Activated CD4-positive, alpha-beta T cell treated with anti-CD3 and anti-CD28 coated beads, Interleukin-10, Interleukin-2, amounts not matched to agents 100 ng/mL and 50 ng/mL, durations not matched to agents 16 hours and 8 hours (primary cell): ENCODE data around the gene CSNK1G1.
A peak's percentile ranks its signal among the peaks of the same experiment; 100 is the strongest.

ENCODE experiments used
- DNase-seq: peaks from one replicate; pipeline ENCODE4 v3.0.0-alpha.2; 2020

The CSNK1G1 gene

GRCh38 chr15:64151727-64152506 is 204.1 kb downstream of the CSNK1G1 start, which contains the start of gene SNX22:
TSS of gene SNX22 (plus strand) at chr15:64151731. CDS start at chr15:64151776, 45 bp downstream.
- DNase-seq = no peak

- no peak for DNase-seq
These were observed 205.9 kb downstream of the CSNK1G1 start for GRCh38 chr15:64149893-64150578.

GRCh38 chr15:64149424-64149823 is 206.5 kb downstream of the CSNK1G1 start:
- peak; percentile 57 for DNase-seq

- no peak for DNase-seq
These were observed 207.4 kb downstream of the CSNK1G1 start for GRCh38 chr15:64148581-64148980.

GRCh38 chr15:64148168-64148567 is 207.8 kb downstream of the CSNK1G1 start:
- DNase-seq = no peak

- no peak for DNase-seq
These were observed 208.9 kb downstream of the CSNK1G1 start for GRCh38 chr15:64146885-64147681.

- DNase-seq = no peak
These were observed 209.5 kb downstream of the CSNK1G1 start for GRCh38 chr15:64146520-64146884.

GRCh38 chr15:64146041-64146440 is 209.9 kb downstream of the CSNK1G1 start:
- DNase-seq = no peak

- no peak for DNase-seq
These were observed 211.2 kb downstream of the CSNK1G1 start for GRCh38 chr15:64144565-64145281.

- no peak for DNase-seq
These were observed 211.8 kb downstream of the CSNK1G1 start for GRCh38 chr15:64144192-64144564.

- DNase-seq = no peak
These were observed 212.7 kb downstream of the CSNK1G1 start for GRCh38 chr15:64143276-64143675.

- no peak for DNase-seq
These were observed 214.0 kb downstream of the CSNK1G1 start for GRCh38 chr15:64141798-64142512.

- no peak for DNase-seq
These were observed 217.5 kb downstream of the CSNK1G1 start for GRCh38 chr15:64138331-64138941.

GRCh38 chr15:64137226-64137833 is 218.6 kb downstream of the CSNK1G1 start:
- DNase-seq = no peak

GRCh38 chr15:64136347-64136746 is 219.6 kb downstream of the CSNK1G1 start:
- DNase-seq = no peak

- no peak for DNase-seq
These were observed 221.6 kb downstream of the CSNK1G1 start for GRCh38 chr15:64134345-64134829.

- no peak for DNase-seq
These were observed 222.2 kb downstream of the CSNK1G1 start for GRCh38 chr15:64133623-64134344.

- no peak for DNase-seq
These were observed 223.8 kb downstream of the CSNK1G1 start for GRCh38 chr15:64132217-64132616.

- DNase-seq = no peak
These were observed 224.4 kb downstream of the CSNK1G1 start for GRCh38 chr15:64131547-64131946.

GRCh38 chr15:64130159-64130558 is 225.8 kb downstream of the CSNK1G1 start:
- DNase-seq = no peak
